Brain microvascular endothelial cell (primary cell): ENCODE measurements around the gene BOC.

Experiments used
- DNase-seq: peaks from one replicate; pipeline ENCODE4 v3.0.0-alpha.2; 2020
- H3K27ac ChIP-seq: fragments of 250-450 bp; sonication (Bioruptor Pico); 2 replicates; pipeline ENCODE4 v1.5.1; 2020; ENCODE audit warnings: mild to moderate bottlenecking, moderate library complexity
- H3K27me3 ChIP-seq: fragments of 250-450 bp; sonication (Bioruptor Pico); replicated peaks from 2 replicates; pipeline ENCODE4 v1.5.1; 2020; ENCODE audit warnings: mild to moderate bottlenecking
- H3K36me3 ChIP-seq: fragments of 250-450 bp; sonication (Bioruptor Pico); replicated peaks from 2 replicates; pipeline ENCODE4 v1.5.1; 2020; ENCODE audit warnings: mild to moderate bottlenecking
- H3K4me3 ChIP-seq: 2 replicates; pipeline ENCODE4 v1.5.1; 2011; ENCODE audit warnings: low read depth, mild to moderate bottlenecking, control low read depth, low read length, moderate library complexity
- CTCF ChIP-seq: IDR thresholded peaks from 2 replicates; pipeline ENCODE4 v1.5.1; 2011; ENCODE audit warnings: low read depth, mild to moderate bottlenecking, moderate library complexity, low read length, control low read depth, inconsistent platforms; ENCODE audit errors: missing control alignments
- in situ Hi-C: cut with HindIII; loops from 2 replicates; pipeline ENCODE4 v1.10.0; 2017; ENCODE audit warnings: low sequenced_read_pairs, low pct_ligation_motif_present

Gene BOC

GRCh38 chr3:113270068-113270467, 58.7 kb downstream of the BOC start:
- H3K27ac ChIP-seq, result no peak overlapping the region
- in situ Hi-C loops, result no loop called here
- DNase-seq, result no peak
- no peak overlapping the region for H3K4me3 ChIP-seq
- TF ChIP-seq CTCF, result no peak
- no peaks in the 10 kb centered on the region for H3K27me3 ChIP-seq
- H3K36me3 ChIP-seq, result no peaks in the 10 kb centered on the region

GRCh38 chr3:113270786-113271185, 59.4 kb downstream of the BOC start:
- DNase-seq, result no peak
- in situ Hi-C loops, result no loop called here
- H3K27me3 ChIP-seq, result no peaks in the 10 kb centered on the region
- no peak overlapping the region for H3K27ac ChIP-seq
- no peak overlapping the region for H3K4me3 ChIP-seq
- no peaks in the 10 kb centered on the region for H3K36me3 ChIP-seq
- no peak for TF ChIP-seq CTCF

GRCh38 chr3:113271189-113271588, 59.8 kb downstream of the BOC start:
- Histone ChIP-seq H3K36me3 (no peaks in the 10 kb centered on the region), H3K27me3 (no peaks in the 10 kb centered on the region), H3K27ac (no peak overlapping the region), H3K4me3 (no peak overlapping the region)
- no peak for DNase-seq
- TF ChIP-seq CTCF, result no peak
- in situ Hi-C loops, result no loop called here

- H3K27me3 ChIP-seq, result no peaks in the 10 kb centered on the region
- in situ Hi-C loops, result no loop called here
- no peak overlapping the region for H3K27ac ChIP-seq
- DNase-seq, result no peak
- no peak for TF ChIP-seq CTCF
- no peak overlapping the region for H3K4me3 ChIP-seq
- no peaks in the 10 kb centered on the region for H3K36me3 ChIP-seq
Observed at GRCh38 chr3:113271594-113272384, 60.4 kb downstream of the BOC start.

GRCh38 chr3:113272385-113272779, 61.0 kb downstream of the BOC start:
- no peak for TF ChIP-seq CTCF
- no peak for DNase-seq
- H3K27me3 ChIP-seq, result no peaks in the 10 kb centered on the region
- no peak overlapping the region for H3K27ac ChIP-seq
- in situ Hi-C loops, result no loop called here
- no peaks in the 10 kb centered on the region for H3K36me3 ChIP-seq
- no peak overlapping the region for H3K4me3 ChIP-seq

- H3K4me3 ChIP-seq, result no peak overlapping the region
- H3K36me3 ChIP-seq, result no peaks in the 10 kb centered on the region
- H3K27me3 ChIP-seq, result no peaks in the 10 kb centered on the region
- in situ Hi-C loops, result no loop called here
- DNase-seq, result no peak
- H3K27ac ChIP-seq, result no peak overlapping the region
- TF ChIP-seq CTCF, result no peak
Observed at GRCh38 chr3:113273011-113273410, 61.7 kb downstream of the BOC start.
